Dedifferentiated amniotic fluid mesenchymal stem cell (primary cell): Measurements from ENCODE around the gene AXL.
"Not testable (repeated sequence)": the region's sequence is repeated elsewhere in the genome, so short reads cannot be mapped to it uniquely, and the experiment has no call there.

Source experiments
- DNase-seq: peaks from one replicate; pipeline ENCODE4 v3.0.0-alpha.2; 2016; ENCODE audit errors: extremely low spot score

The AXL gene

DNA sequence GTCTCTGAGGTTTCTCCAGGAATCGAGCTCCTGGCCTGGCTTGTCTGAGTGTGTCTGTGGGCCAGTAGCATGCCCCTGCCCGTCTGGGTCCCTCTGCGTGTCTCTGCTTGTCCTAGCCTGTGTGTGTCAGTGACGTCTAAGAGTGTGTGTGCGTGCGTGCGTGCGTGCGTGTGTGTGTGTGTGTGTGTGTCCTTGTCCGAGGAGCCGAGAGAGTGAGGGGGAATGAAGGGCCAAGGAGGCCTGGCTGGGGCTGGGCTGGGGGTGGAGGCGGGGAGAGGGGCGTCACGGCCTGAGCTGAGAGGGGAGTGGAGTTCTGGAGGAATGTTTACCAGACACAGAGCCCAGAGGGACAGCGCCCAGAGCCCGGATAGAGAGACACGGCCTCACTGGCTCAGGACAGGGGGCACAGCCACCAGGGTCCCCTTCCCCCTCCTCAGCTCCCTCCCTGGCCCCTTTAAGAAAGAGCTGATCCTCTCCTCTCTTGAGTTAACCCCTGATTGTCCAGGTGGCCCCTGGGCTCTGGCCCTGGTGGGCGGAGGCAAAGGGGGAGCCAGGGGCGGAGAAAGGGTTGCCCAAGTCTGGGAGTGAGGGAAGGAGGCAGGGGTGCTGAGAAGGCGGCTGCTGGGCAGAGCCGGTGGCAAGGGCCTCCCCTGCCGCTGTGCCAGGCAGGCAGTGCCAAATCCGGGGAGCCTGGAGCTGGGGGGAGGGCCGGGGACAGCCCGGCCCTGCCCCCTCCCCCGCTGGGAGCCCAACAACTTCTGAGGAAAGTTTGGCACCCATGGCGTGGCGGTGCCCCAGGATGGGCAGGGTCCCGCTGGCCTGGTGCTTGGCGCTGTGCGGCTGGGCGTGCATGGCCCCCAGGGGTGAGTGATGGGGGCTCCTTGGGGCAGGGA lies at the start of gene AXL:
TSS of gene AXL (plus strand) at position 609 of the 893 bp plus-strand sequence. CDS start at position 779, 170 bp downstream.
- DNase-seq = peak; percentile 74

DNA sequence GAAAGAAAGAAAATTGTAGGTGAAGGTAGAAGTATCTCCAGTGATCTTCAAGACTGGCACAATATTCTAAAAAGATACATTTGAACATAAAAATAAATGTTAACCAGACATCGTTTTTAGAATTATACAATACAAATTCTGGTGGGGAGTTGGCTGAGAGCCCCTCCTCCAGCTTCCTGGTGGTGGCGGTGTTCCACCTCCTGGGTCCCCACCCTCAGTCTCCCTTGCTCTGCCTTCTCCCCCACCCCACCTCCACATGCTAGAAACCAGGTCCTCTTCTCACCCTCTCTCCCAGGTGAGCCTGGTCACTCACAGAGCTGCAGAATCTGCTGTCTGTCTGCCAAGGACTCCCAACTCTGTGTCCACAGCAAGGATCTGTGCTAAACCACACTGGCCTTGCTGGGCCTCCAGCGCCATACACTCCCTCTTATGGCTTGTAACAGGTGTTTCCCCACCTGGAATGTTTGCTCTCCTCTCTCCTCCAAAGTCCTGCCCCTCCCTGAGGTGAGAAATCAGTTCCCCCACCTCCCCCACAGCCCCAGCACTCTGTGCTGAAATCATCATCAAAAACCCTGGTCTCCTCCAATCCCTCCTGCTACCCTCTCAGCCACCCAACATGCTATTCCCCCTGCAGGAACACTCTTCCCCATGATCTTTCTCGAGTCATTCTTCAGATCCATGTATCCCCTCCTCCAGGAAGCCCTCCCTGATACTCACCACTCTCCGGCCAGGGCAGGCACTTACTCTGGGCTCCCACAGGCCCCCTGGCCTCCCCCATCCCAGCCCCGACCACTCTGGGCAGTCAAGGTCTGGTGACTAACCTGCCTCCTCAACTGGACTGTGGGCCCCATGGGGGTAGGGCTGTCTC lies 46.5 kb upstream of the AXL start:
- DNase-seq = no peak

DNA sequence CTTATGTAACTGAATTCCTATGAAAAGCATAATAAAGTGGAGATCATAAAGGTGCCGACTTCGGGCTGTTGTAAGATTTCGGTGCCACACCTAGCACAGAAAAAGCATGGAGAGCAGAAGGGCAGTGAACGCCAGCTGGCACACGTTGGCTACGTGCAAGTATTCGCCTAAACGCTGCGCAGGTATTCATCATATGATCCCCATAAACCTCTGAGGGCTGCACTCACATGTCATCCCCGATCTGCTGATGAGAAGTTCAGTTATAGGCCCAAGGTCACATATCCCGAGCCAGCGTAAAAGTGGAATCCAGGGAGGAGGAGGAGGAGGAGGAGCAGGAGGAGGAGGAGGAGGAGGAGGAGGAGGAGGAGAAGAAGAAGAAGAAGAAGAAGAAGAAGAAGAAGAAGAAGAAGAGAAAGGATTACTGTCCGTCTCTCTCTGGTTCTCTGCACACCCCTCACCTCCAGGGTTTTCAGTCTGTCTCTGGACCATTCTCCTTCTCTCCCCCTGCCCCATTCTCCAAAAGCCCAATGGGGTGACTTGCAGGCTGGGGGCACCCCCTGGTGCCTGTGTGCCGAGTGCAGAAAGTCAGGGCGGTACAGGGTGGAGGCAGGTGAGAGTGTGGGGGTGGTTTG lies 44.6 kb upstream of the AXL start:
- DNase-seq = no peak

DNA sequence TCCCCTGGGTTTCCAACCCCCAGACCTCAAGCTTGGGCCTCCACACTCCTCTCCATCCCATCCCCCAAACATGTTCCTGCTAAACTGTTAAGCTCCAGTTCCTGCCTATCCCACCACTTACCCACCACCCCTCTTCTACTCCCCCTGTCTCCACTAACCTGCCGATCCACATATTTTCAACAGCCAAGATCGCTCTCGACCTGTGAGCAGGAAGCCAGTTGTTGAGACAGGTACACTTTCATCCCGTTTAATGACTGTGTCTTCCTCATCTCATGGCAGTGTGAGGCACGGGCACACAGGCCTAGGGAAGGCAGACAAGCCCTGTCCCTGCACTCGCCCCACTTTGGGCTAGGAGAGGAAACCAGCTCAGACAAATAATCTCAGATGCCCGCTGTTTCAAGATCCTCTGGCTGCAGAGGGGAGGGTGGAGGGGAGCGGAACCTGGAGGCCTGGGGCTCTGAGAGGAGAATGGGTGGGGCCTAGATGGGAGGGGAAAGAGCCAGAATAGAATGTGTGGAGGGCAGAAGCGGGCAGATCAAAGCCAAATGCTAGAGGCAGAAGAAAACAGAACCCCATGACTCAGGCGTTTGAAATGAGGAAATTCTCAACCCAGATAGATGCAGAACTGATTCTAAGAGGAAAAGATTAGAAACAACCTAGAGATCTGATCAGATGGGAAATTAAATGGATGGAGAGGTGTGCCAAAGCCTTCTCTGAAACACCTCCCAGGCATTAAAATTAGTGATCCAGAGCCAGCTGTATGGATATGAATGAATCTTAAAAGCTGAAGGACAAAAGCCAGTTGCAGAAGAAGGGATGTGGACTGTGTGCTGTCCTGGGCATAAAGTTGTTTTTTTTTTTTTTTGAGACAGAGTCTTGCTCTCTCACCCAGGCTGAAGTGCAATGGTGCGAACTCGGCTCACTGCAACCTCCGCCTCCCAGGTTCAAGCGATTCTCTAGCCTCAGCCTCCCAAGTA lies 42.9 kb upstream of the AXL start:
- peak; percentile 70 for DNase-seq

DNA sequence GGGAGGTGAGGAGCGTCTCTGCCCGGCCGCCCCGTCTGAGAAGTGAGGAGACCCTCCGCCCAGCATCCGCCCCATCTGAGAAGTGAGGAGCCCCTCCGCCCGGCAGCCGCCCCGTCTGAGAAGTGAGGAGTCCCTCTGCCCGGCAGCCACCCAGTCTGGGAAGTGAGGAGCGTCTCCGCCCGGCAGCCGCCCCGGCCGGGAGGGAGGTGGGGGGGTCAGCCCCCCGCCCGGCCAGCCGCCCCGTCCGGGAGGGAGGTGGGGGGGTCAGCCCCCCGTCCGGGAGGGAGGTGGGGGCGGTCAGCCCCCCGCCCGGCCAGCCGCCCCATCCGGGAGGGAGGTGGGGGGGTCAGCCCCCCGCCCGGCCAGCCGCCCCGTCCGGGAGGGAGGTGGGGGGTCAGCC lies 38.9 kb upstream of the AXL start:
- not testable (repeated sequence) for DNase-seq

DNA sequence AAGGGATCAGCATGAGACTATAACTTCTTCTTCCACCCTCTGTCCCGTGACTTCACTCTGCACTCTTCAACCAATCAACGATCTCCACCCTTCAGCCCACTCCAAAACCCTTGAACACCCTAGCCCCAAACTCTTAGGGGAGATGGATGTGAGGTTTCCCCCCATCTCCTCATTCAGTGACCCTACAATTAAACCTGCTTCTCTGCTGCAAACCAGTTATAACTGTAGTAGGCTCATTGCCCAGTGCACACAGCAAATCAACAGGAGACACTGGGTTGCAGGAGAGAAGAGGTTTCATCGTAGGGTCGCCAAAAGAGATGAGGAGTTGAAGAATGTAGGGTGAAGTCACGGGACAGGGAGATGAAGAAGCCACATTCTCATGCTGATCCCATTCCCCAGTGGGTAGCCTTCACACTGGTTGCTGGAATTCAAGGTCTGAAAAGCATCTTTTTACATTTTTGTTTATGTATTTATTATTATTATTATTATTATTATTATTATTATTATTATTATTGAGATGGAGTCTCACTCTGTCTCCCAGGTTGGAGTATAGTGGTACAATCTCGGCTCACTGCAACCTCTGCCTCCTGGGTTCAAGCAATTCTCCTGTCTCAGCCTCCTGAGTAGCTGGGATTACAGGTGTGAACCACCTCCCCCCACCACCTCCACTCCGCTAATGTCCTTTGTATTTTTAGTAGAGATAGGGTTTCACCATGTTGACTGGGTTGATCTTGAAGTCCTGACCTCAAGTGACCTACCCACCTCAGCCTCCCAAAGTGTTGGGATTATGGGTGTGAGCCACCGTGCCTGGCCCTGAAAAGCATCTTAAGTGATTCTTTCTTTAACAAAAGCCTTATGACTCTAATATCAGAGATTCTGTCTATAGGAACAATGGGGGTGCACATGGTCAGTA lies 31.8 kb upstream of the AXL start:
- DNase-seq = no peak

DNA sequence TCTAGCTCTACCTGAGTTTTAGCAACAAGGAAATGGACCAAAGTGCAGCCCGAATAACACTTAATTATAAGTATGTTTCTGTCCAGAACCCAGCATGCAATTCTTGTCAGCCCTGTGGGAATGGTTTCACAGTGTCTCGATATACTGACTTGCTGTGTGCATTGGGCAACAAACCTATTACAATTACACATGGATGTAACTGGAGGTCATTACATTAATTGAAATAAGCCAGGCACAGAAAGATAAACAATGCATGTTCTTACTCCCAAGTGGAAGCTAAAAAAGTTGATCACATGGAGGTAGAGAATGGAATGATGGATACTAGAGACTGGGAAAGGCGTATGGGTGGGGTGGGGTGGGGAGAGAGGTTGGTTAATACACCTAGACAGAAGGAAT lies 31.1 kb upstream of the AXL start:
- no peak for DNase-seq

DNA sequence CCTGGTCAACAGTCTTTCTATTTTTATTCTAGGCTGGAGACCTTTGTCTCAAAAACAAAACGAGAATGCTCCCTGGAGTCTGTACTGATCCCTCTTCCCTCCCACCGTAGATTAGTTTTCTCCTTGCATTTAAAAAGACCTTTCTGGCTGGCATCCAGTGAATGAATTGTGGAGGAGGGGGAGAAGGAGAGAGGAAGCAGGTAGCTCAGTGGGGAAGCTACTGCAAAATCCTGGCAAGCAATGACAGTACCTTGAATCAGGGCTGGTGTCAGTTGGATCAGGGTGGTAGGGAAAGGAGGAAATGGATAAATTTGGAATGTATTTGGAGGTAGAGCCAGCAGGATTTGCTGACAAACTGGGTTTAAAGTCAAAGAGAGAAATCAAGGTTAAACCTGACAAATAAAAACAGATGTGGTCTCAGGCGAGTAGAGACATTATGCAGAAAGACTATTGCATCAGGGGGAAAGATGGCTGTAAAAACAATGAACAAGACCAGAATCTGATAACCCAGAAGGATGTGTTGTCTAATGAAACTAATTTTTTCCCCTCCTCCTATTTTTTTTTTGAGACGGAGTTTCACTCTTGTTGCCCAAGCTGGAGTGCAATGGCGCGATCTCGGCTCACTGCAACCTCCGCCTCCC lies 29.5 kb upstream of the AXL start:
- no peak for DNase-seq

DNA sequence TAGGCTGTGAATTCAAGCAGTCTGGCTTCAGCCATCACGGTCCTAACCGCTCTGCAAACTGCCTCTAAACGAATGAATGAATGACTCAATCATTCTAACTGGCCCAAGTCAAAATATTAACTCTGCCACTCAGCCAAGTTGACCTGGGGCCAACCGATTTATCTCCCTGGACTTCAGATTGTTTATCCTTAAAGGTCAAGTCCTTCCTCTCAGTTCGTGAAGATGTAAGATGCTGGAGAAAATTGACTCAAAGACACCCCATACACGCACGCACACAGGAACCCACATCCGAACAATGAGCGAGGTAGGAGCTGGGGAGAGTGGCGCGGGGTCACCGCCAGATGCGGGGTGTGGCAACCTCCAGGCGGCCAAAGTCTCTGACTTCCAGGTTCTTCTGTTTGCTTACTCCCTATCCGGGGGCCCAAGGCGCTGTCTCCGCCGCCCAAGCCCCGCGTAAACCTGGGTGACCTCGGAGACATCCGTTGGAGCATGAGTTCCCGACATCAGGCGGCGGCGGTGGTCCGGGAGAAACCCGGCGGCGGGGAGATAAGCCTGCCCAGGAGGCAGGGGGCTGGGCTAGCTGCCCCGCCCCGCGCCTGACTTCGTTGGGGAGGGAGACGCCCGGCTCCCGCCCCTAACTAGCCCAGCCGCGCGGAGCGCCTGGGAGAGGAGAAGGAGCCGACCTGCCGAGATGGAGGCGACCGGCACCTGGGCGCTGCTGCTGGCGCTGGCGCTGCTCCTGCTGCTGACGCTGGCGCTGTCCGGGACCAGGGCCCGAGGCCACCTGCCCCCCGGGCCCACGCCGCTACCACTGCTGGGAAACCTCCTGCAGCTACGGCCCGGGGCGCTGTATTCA lies 26.2 kb upstream of the AXL start, which contains the start of gene CYP2S1:
TSS of gene CYP2S1 (plus strand) at position 646 of the 856 bp plus-strand sequence. CDS start at position 692, 46 bp downstream.
- no peak for DNase-seq

DNA sequence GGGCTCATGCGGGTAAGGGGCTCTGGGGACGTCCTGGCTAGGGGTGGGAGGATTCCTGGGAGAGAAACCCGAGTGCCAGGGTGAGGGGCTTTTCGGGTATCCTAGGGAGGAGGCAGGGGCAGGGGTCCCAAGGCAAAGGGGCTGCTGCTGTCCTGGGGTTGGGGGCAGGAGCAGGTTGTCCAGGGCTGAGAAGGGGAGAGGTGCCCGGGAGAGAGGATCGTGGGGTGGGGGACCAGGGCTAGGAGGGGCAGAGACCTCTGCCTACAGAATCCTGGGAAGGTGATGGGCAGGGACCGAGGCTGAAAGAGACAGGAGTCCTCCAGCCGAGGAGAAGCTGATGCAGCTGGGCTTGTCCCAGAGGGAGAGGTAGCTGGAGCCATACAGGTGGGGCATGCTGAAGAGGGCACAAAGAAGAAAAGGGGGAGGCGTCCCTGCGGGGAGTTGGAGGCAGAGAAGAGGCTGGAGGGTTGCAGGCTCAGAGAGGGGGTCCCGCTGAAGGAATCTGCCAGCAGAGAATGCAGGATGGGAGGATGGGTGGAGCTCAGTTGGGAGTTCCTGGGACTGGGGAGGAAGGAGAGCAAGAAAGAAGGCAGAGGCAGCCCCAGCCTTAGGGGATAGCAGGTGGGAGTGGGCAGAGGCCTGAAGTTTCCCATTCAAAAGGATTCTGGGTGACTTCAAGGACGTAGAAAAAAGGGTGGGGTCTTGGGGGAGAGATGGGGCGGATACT lies 25.4 kb upstream of the AXL start:
- no peak for DNase-seq

DNA sequence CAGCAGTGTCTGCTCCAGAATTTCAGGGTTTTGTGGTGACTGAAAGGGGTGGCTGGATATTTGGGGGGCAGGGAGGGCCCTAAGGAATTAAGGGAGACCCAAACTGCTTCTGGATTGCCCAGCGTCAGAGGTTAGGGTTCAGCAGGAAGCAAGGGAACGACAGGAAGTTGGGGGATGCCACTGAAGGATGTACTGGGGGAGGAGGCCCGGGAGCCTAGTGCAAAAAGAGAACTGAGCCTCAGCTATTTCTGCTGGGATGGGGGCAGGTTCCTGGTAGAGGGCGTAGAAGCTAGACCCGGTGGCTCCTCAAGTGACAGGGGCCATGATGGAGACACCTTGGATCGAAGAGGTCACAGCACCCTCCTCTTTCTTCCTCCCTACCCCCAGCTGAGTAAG lies 24.9 kb upstream of the AXL start:
- no peak for DNase-seq

DNA sequence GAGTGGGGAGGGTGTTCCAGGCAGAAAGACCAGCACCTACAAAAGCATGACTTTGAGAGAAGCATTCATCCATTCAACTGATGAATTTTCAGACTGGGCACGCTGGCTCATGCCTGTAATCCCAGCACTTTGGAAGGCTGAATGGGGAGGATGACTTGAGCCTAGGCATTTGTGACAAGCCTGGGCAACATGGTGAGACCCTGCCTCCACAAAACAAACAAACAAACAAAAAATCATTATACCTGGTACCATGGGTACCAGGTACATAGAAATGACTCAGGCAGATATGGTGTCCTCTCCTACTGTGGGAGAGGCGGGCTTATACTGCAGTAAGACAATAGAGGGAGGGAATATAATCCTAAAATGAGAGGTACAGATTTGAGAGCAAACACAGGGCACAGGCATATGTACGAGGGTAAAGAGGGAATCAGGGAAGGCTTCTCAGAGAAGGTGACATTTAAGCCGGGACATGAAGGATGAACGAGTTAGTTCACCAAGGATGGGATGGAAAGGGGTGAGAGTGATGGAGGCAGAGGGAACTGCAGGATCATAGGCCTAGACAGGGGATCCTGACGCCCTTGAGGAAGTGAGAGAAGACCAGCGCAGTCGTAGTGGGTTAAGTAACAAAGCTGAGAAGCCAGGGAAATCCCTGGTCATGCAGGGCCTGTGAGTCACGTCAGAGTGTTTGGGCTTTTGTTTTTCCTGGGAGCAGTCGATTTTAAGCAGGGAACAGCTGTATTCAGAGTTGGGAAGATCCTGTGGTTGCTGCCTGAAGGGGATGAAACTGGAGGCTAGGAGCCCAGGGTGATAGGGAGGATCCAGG lies 23.1 kb upstream of the AXL start:
- DNase-seq = no peak

DNA sequence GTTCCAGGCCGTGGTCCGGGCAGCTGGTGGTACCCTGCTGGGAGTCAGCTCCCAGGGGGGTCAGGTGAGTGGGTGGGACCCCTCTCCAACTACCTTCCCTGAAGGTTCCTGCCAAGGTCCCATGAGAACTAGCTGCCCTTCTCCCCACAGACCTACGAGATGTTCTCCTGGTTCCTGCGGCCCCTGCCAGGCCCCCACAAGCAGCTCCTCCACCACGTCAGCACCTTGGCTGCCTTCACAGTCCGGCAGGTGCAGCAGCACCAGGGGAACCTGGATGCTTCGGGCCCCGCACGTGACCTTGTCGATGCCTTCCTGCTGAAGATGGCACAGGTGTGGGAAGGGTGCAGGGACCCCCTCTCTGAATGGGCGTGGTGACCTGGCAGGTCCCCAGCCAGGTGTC lies 20.5 kb upstream of the AXL start:
- DNase-seq = no peak

DNA sequence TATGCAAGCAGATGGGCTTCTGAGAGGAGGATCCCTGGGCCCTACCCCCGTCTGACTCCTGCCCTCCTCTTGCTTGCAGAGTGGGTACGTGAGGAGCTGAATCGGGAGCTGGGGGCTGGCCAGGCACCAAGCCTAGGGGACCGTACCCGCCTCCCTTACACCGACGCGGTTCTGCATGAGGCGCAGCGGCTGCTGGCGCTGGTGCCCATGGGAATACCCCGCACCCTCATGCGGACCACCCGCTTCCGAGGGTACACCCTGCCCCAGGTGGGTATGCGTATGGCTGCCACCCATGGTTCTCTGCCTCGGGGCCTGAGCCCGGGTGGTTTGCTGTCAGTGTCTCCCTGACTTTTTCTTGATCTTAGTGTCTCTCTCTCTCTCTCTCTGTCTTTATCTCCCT lies 15.7 kb upstream of the AXL start:
- DNase-seq = no peak

DNA sequence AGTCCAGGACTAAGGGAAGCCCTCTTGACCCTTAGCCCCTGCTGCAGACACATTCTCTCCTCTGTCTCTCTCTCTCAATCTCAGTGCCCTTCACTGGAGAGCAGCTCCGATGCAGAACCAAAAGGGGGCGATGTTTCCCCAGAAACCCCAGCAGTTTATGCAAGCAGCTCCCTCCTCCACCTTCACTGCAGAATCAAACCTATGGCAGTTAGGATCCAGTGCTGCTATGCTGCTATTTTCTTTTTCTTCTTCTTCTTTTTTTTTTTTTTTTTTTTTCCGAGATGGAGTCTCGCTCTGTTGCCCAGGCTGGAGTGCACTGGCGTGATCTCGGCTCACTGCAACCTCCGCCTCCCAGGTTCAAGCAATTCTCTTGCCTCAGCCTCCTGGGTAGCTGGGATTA lies 14.7 kb upstream of the AXL start:
- DNase-seq = peak; percentile 87

DNA sequence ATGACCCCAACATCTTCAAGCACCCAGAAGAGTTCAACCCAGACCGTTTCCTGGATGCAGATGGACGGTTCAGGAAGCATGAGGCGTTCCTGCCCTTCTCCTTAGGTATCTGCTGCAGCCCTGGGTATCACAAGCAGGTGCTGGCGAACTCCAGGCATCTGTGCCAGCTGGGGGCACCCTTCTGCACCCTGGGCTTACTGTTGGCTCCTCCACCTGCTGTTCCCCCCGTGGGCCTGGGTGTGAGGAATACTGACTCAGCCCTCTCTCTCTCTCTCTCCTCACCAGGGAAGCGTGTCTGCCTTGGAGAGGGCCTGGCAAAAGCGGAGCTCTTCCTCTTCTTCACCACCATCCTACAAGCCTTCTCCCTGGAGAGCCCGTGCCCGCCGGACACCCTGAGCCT lies 13.0 kb upstream of the AXL start:
- DNase-seq = no peak

DNA sequence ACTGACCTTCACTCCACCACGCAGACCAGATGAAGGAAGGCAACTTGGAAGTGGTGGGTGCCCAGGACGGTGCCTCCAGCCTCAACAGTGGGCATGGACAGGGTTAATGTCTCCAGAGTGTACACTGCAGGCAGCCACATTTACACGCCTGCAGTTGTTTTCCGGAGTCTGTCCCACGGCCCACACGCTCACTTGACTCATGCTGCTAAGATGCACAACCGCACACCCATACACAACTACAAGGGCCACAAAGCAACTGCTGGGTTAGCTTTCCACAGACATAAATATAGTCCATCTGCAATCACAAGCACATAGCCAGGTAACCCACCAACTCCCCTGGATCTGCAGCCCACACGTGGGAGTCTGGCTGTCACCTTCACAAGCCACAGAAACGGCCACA lies 12.6 kb upstream of the AXL start:
- no peak for DNase-seq
